Astrocyte (in vitro differentiated cells and primary cell): ENCODE measurements around the gene MROH9. TPM values are rescaled to one million over a fixed set of nuclear protein-coding genes. Genes with fewer than 3 reads are reported as not detected.

Experiments used
- DNase-seq: peaks from one replicate; pipeline ENCODE4 v3.0.0-alpha.2; 2010; ENCODE audit warnings: low read depth
- FAIRE-seq: peaks from 2 replicates; lab custom pipeline; 2011; peaks lifted over from hg19 to GRCh38; lab: Jason Lieb, UNC
- H2AFZ ChIP-seq: 2 replicates; pipeline ENCODE4 v1.6.0; 2012; ENCODE audit warnings: low read depth, low read length, inconsistent platforms
- H3K27ac ChIP-seq: 2 replicates; pipeline ENCODE4 v1.5.1; 2011; ENCODE audit warnings: low read depth, low read length, inconsistent platforms
- H3K27me3 ChIP-seq: 2 replicates; pipeline ENCODE4 v1.6.0; 2011; ENCODE audit warnings: low read length, inconsistent platforms; ENCODE audit not compliant: insufficient read depth
- H3K36me3 ChIP-seq: 2 replicates; pipeline ENCODE4 v1.5.1; 2011; ENCODE audit warnings: low read length, inconsistent platforms; ENCODE audit not compliant: insufficient read depth
- H3K4me1 ChIP-seq: 2 replicates; pipeline ENCODE4 v1.5.1; 2011; ENCODE audit warnings: low read length, inconsistent platforms; ENCODE audit not compliant: insufficient read depth
- H3K4me2 ChIP-seq: 2 replicates; pipeline ENCODE4 v1.6.0; 2012; ENCODE audit warnings: low read length, inconsistent platforms
- H3K4me3 ChIP-seq: 2 replicates; pipeline ENCODE4 v1.5.1; 2011; ENCODE audit warnings: low read depth, mild to moderate bottlenecking, low read length, inconsistent platforms; ENCODE audit not compliant: insufficient read depth
- H3K79me2 ChIP-seq: 2 replicates; pipeline ENCODE4 v1.6.0; 2012; ENCODE audit warnings: mild to moderate bottlenecking, low read length, inconsistent platforms; ENCODE audit not compliant: insufficient read depth
- H3K9ac ChIP-seq: 2 replicates; pipeline ENCODE4 v1.6.0; 2012; ENCODE audit warnings: mild to moderate bottlenecking, low read length, inconsistent platforms
- H3K9me3 ChIP-seq: 2 replicates; pipeline ENCODE4 v1.5.1; 2012; ENCODE audit warnings: low read depth, mild to moderate bottlenecking, low read length, inconsistent platforms; ENCODE audit not compliant: insufficient read depth
- H4K20me1 ChIP-seq: 2 replicates; pipeline ENCODE4 v1.6.0; 2012; ENCODE audit warnings: low read length, inconsistent platforms; ENCODE audit not compliant: insufficient read depth
- H3K27ac Mint-ChIP-seq: one replicate; pipeline ENCODE4 v1.8.0; 2021; ENCODE audit warnings: mild to moderate bottlenecking, mixed read lengths; ENCODE audit not compliant: unreplicated experiment
- H3K27me3 Mint-ChIP-seq: one replicate; pipeline ENCODE4 v1.8.0; 2021; ENCODE audit warnings: low read depth, mixed read lengths; ENCODE audit not compliant: unreplicated experiment
- H3K36me3 Mint-ChIP-seq: one replicate; pipeline ENCODE4 v1.8.0; 2021; ENCODE audit warnings: low read depth, mixed read lengths; ENCODE audit not compliant: unreplicated experiment
- H3K4me1 Mint-ChIP-seq: one replicate; pipeline ENCODE4 v1.8.0; 2021; ENCODE audit warnings: low read depth, mixed read lengths; ENCODE audit not compliant: unreplicated experiment
- H3K4me3 Mint-ChIP-seq: one replicate; pipeline ENCODE4 v1.8.0; 2021; ENCODE audit warnings: mild to moderate bottlenecking, moderate library complexity, mixed read lengths; ENCODE audit not compliant: unreplicated experiment
- H3K9me3 Mint-ChIP-seq: one replicate; pipeline ENCODE4 v1.8.0; 2021; ENCODE audit warnings: mild to moderate bottlenecking, mixed read lengths; ENCODE audit not compliant: unreplicated experiment
- CTCF ChIP-seq: IDR thresholded peaks from 2 replicates; pipeline ENCODE4 v1.5.1; 2011; ENCODE audit warnings: low read depth, mild to moderate bottlenecking, inconsistent platforms, low read length, moderate library complexity; ENCODE audit not compliant: insufficient read depth
- EZH2 ChIP-seq: IDR thresholded peaks from 2 replicates; pipeline ENCODE4 v1.6.1; 2012; ENCODE audit warnings: mild to moderate bottlenecking, low read length, inconsistent platforms; ENCODE audit not compliant: insufficient read depth
- total RNA-seq: library from RNA; stranded (reverse); gene quantifications from 2 replicates; pipeline ENCODE4 v1.2.1, GENCODE V29; 2021

MROH9 gene
- total RNA-seq, 1 donor from 2014 or later = not detected

GRCh38 chr1:170893655-170894297 is 41.6 kb upstream of the MROH9 start:
- H3K9ac ChIP-seq = no peak overlapping the region
- Mint-ChIP-seq H3K9me3 (no peaks in the 10 kb centered on the region), H3K36me3 (no peaks in the 10 kb centered on the region), H3K27me3 (no peaks in the 10 kb centered on the region), H3K27ac (no peak overlapping the region), H3K4me1 (peaks cover 14% of the 10 kb centered on the region), H3K4me3 (no peak overlapping the region)
- no peaks in the 10 kb centered on the region for H3K9me3 ChIP-seq
- H3K27me3 ChIP-seq = no peaks in the 10 kb centered on the region
- no peak for TF ChIP-seq EZH2
- no peak for TF ChIP-seq CTCF
- H3K4me2 ChIP-seq = no peak overlapping the region
- no peaks in the 10 kb centered on the region for H4K20me1 ChIP-seq
- no peak overlapping the region for H3K27ac ChIP-seq
- H3K36me3 ChIP-seq = no peaks in the 10 kb centered on the region
- H3K4me1 ChIP-seq = no peaks in the 10 kb centered on the region
- H3K79me2 ChIP-seq = no peaks in the 10 kb centered on the region
- no peak for DNase-seq
- H3K4me3 ChIP-seq = no peak overlapping the region
- no peak overlapping the region for H2AFZ ChIP-seq
- FAIRE-seq = no peak

DNA sequence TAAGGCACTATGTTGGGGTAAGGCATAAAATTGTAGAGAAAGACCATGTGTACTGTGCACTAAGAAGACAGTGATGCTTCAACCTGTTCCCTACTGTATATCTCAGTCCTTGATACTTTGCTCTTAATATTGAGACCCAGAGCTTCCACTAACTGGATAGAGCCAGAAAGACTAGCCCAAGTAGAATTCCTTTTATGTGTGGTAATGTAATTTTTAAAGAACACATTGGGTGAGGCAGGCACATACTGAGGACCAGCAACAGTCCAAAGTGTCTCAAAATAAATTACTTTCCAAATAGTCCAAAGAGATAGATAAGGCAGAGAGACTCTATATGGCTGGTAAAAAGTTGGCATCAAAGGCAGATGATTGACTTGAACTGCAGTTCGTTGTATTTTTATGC is 31.4 kb upstream of the MROH9 start:
- FAIRE-seq (no peak), DNase-seq (no peak)
- Mint-ChIP-seq H3K27ac (no peak overlapping the region), H3K36me3 (no peaks in the 10 kb centered on the region), H3K4me3 (no peak overlapping the region), H3K27me3 (no peaks in the 10 kb centered on the region), H3K9me3 (no peaks in the 10 kb centered on the region), H3K4me1 (no peaks in the 10 kb centered on the region)
- no peaks in the 10 kb centered on the region for H3K4me1 ChIP-seq
- H3K4me3 ChIP-seq = no peak overlapping the region
- no peaks in the 10 kb centered on the region for H4K20me1 ChIP-seq
- TF ChIP-seq CTCF (no peak), EZH2 (no peak)
- no peak overlapping the region for H3K9ac ChIP-seq
- H2AFZ ChIP-seq = no peak overlapping the region
- H3K79me2 ChIP-seq = no peaks in the 10 kb centered on the region
- no peak overlapping the region for H3K4me2 ChIP-seq
- H3K27me3 ChIP-seq = no peaks in the 10 kb centered on the region
- H3K36me3 ChIP-seq = no peaks in the 10 kb centered on the region
- no peaks in the 10 kb centered on the region for H3K9me3 ChIP-seq
- no peak overlapping the region for H3K27ac ChIP-seq

DNA sequence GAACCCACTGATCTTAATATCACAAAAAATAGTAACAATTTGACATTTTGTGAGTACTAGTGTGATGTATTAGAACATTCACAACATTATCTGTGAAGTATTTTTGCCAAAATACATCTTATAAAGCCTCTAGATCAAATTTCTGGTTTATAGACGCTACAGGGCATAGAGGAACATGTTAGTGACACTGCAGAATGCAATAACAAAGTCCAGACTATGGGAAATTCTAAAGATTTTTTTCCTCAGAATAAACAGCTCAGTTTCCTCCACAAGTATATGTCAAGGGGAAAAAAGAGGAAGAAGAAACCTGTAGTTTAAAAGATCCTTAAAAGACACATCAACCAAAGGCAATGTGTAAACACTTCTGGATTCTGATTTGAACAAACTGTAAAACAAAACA is 26.4 kb upstream of the MROH9 start:
- Mint-ChIP-seq H3K36me3 (no peaks in the 10 kb centered on the region), H3K27me3 (no peaks in the 10 kb centered on the region), H3K4me3 (no peak overlapping the region), H3K4me1 (peaks cover 11% of the 10 kb centered on the region), H3K9me3 (no peaks in the 10 kb centered on the region), H3K27ac (no peak overlapping the region)
- Histone ChIP-seq H3K9ac (no peak overlapping the region), H2AFZ (no peak overlapping the region), H3K4me1 (peaks cover 10% of the 10 kb centered on the region), H3K27ac (no peak overlapping the region), H3K4me2 (no peak overlapping the region), H3K27me3 (no peaks in the 10 kb centered on the region), H4K20me1 (no peaks in the 10 kb centered on the region), H3K36me3 (no peaks in the 10 kb centered on the region), H3K4me3 (no peak overlapping the region), H3K79me2 (no peaks in the 10 kb centered on the region), H3K9me3 (no peaks in the 10 kb centered on the region)
- FAIRE-seq = no peak
- DNase-seq = no peak
- no peak for TF ChIP-seq EZH2
- no peak for TF ChIP-seq CTCF
